GM12878 (cell line): ENCODE measurements around the gene ACER3. TPM values are rescaled to one million over a fixed set of nuclear protein-coding genes. Genes with fewer than 3 reads are reported as not detected.

ENCODE experiments used
- ATAC-seq: fragments of 200-7000 bp; cut with Tn5 transposase; 3 replicates; pipeline ENCODE4 v1.9.1; 2020; ENCODE audit warnings: mild to moderate bottlenecking, moderate library complexity
- BruUV-seq: library from RNA; stranded (reverse); fragments of 400-500 nt; replicated peaks from 2 replicates; lab custom pipeline; 2021; lab: Mats Ljungman, UMichigan
- CTCF ChIA-PET: fragments of 300-600 bp; sonication (Branson Sonifier 250); formaldehyde crosslinking; extraction: SDS; loops from one replicate; lab custom pipeline; 2021; ENCODE audit warnings: inconsistent platforms; lab: Yijun Ruan, JAX
- POLR2A ChIA-PET: fragments of 350-600 bp; formaldehyde crosslinking; extraction: SDS; loops from one replicate; lab custom pipeline; 2021; ENCODE audit warnings: inconsistent platforms; lab: Charles Lee
- RAD21 ChIA-PET: fragments of 300-600 bp; sonication (Branson Sonifier 250); formaldehyde crosslinking; loops from one replicate; lab custom pipeline; 2023; ENCODE audit warnings: antibody characterized with exemption; ENCODE audit not compliant: unreplicated experiment; lab: Charles Lee
- SMC1A ChIA-PET: fragments of 300-600 bp; sonication (Branson Sonifier 250); formaldehyde crosslinking; loops from one replicate; lab custom pipeline; 2023; ENCODE audit not compliant: unreplicated experiment, uncharacterized antibody; lab: Charles Lee
- DNase-seq: peaks from one replicate; pipeline ENCODE4 v3.0.0-alpha.2; 2011; ENCODE audit warnings: low read depth, low spot score
- FAIRE-seq: peaks from 3 replicates; lab custom pipeline; 2011; peaks lifted over from hg19 to GRCh38; lab: Jason Lieb, UNC
- H2AFZ ChIP-seq: 2 replicates; pipeline ENCODE4 v1.6.0; 2011; ENCODE audit warnings: low read depth, low read length, control low read depth; ENCODE audit not compliant: control insufficient read depth
- H3K27ac ChIP-seq: 2 replicates; pipeline ENCODE4 v1.5.1; 2011; ENCODE audit warnings: control low read depth; ENCODE audit not compliant: control insufficient read depth, insufficient read depth
- H3K27me3 ChIP-seq, 2 experiments: replicated peaks in 1 of 2; 2 replicates each; pipeline versions ENCODE4 v1.6.0 to v1.6.1; 2011; ENCODE audit warnings: low read length in 1 of 2; ENCODE audit not compliant: control insufficient read depth in 2 of 2, insufficient read depth in 2 of 2
- H3K36me3 ChIP-seq, 2 experiments: 2 replicates each; pipeline ENCODE4 v1.5.1; 2011; ENCODE audit warnings: low read length in 1 of 2; ENCODE audit not compliant: control insufficient read depth in 2 of 2, insufficient read depth in 2 of 2
- H3K4me1 ChIP-seq: 2 replicates; pipeline ENCODE4 v1.6.1; 2011; ENCODE audit warnings: mild to moderate bottlenecking, low read length, moderate library complexity, mixed read lengths; ENCODE audit not compliant: control insufficient read depth, insufficient read depth
- H3K4me2 ChIP-seq: 2 replicates; pipeline ENCODE4 v1.6.0; 2011; ENCODE audit warnings: control low read depth; ENCODE audit not compliant: control insufficient read depth, insufficient read depth
- H3K4me3 ChIP-seq: fragments of 200-600 bp; sonication (generic); 2 replicates; pipeline ENCODE4 v1.5.1; 2016
- H3K79me2 ChIP-seq: 2 replicates; pipeline ENCODE4 v1.6.0; 2011; ENCODE audit warnings: low read length; ENCODE audit not compliant: control insufficient read depth, insufficient read depth
- H3K9ac ChIP-seq: 2 replicates; pipeline ENCODE4 v1.8.0; 2011; ENCODE audit warnings: low read length, control low read depth, mixed read lengths; ENCODE audit not compliant: control insufficient read depth, insufficient read depth
- H3K9me3 ChIP-seq: replicated peaks from 3 replicates; pipeline ENCODE4 v1.5.1; 2011; ENCODE audit warnings: mild to moderate bottlenecking, low read length; ENCODE audit not compliant: control insufficient read depth, insufficient read depth
- H4K20me1 ChIP-seq: 2 replicates; pipeline ENCODE4 v1.6.0; 2011; ENCODE audit not compliant: control insufficient read depth, insufficient read depth
- BMI1 ChIP-seq: fragments of 450-650 bp; IDR thresholded peaks from 2 replicates; pipeline ENCODE4 v1.6.1; 2016; ENCODE audit warnings: mild to moderate bottlenecking, moderate library complexity, borderline replicate concordance
- CHD1 ChIP-seq: IDR thresholded peaks from 2 replicates; pipeline ENCODE4 v1.6.1; 2012; ENCODE audit warnings: low read depth, low read length, improper control_type of control experiment
- FOS ChIP-seq: IDR thresholded peaks from 3 replicates; pipeline ENCODE4 v1.6.1; 2011; ENCODE audit warnings: borderline replicate concordance; ENCODE audit not compliant: insufficient read length; ENCODE audit errors: extremely low read depth
- IKZF1 ChIP-seq: fragments of 450-650 bp; conservative IDR thresholded peaks from 2 replicates; pipeline ENCODE4 v1.6.1; 2017; ENCODE audit warnings: antibody characterized with exemption, mild to moderate bottlenecking
- LARP7 ChIP-seq: fragments of 450-650 bp; IDR thresholded peaks from 2 replicates; pipeline ENCODE4 v1.6.1; 2017; ENCODE audit warnings: mild to moderate bottlenecking
- RUNX3 ChIP-seq: IDR thresholded peaks from 2 replicates; pipeline ENCODE4 v1.6.1; 2012; ENCODE audit warnings: low read length, inconsistent platforms
- TAF1 ChIP-seq: IDR thresholded peaks from 2 replicates; pipeline ENCODE4 v1.6.1; 2011; ENCODE audit warnings: mild to moderate bottlenecking, low read depth, low read length, borderline replicate concordance
- TBL1XR1 ChIP-seq: IDR thresholded peaks from 2 replicates; pipeline ENCODE4 v1.6.1; 2012; ENCODE audit warnings: low read depth, low read length, improper control_type of control experiment
- ZNF384 ChIP-seq: IDR thresholded peaks from 2 replicates; pipeline ENCODE4 v1.6.1; 2012; ENCODE audit warnings: low read depth, mild to moderate bottlenecking, low read length, improper control_type of control experiment, borderline replicate concordance
- WGBS: methylation state at CpG from one replicate; pipeline ENCODE4 v1.1.6; 2016; ENCODE audit warnings: low lambda C conversion rate; ENCODE audit not compliant: insufficient replicate concordance, insufficient coverage; ENCODE audit errors: missing lambda C conversion rate; 5-methylcytosine and 5-hydroxymethylcytosine counted together
- in situ Hi-C: fragments of 300-500 bp; cut with MboI; formaldehyde crosslinking; loops from 9 replicates; pipeline ENCODE4 v1.14.3; 2018; ENCODE audit warnings: mixed read lengths
- intact Hi-C: fragments of 100-400 bp; cut with micrococcal nuclease; formaldehyde crosslinking; loops from one replicate; pipeline ENCODE4 v1.14.2; 2022; ENCODE audit not compliant: unreplicated experiment
- polyA plus RNA-seq, 11 experiments: library from polyadenylated mRNA; depleted of rRNA in 4 of 11; unstranded in 6 of 11; stranded (reverse) in 5 of 11; fragments of >200 nt; fragmentation: Nextera tagmentation in 4 of 11; fragmentation: Illumina TruSeq in 1 of 11; extraction: Ambion mirVana in 4 of 11; extraction: Trizol in 1 of 11; gene quantifications; 1 replicate in 1 of 11; 2 replicates in 10 of 11; pipeline versions ENCODE4 v1.2.1 to v1.2.3, GENCODE V29; 2011 to 2016; ENCODE audit warnings: inconsistent platforms in 2 of 11, missing spikeins in 2 of 11, low read depth in 1 of 11
- total RNA-seq, 4 experiments: library from RNA; depleted of rRNA in 3 of 4; stranded (reverse); fragments of >200 nt in 3 of 4; fragmentation: Illumina TruSeq in 1 of 4; extraction: Trizol in 1 of 4; gene quantifications; 2 replicates each; pipeline versions ENCODE4 v1.2.1 to v1.2.3, GENCODE V29; 2013 to 2021
- TF ChIP-seq, protein P1 (sequence below): fragments of 450-650 bp; formaldehyde crosslinking; IDR thresholded peaks from 2 replicates; pipeline ENCODE4 v1.5.0; 2022; ENCODE audit warnings: mild to moderate bottlenecking, missing genetic modification characterization

ACER3 gene
- total and polyA plus RNA-seq, 10 of the 15 experiments (the other 5 are each of a cell fraction or from before 2014, with no cell fraction given): 2.8 to 17.4 (median 10.3) TPM

DNA sequence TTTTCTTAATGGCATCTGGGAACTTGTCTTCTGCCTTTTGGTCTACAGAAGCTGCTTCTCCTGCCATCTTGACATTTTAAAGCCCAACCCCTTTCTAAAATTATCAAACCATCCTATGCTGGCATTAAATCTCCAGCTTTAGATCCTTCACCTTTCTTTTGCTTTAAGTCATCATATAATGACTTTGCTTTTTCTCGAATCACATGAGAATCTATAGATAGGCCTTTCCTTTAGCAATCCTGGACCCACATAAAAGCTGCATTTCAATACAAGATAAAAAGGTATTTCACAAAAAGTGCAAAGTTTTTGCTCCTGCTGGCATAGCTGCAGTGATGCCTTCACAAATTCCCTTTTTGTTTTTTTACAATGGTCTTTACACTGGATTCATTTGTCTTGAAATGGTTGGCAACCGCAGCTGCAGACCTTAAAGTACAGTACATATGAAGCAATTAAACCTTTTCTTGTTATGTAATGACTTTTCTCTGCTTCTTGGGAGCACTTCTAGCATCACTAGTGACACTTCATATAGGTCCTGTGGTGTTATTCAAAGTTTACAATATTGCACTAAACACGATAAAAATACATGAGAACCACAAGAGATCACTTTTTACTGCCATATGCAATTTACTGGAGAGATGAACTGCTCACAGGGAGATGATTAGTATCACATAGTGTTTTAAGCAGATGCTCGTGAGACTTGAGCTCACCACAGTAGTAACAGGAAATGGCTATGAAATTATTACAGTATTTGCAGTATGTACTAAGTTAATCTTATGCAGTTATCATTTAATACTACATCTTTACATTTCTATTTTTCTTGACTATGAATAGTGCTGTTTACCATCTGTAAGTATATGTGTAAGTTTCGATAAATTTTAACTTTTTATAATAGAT, 41.6 kb downstream of the ACER3 start (continued):
- TF ChIP-seq, protein P1, sequence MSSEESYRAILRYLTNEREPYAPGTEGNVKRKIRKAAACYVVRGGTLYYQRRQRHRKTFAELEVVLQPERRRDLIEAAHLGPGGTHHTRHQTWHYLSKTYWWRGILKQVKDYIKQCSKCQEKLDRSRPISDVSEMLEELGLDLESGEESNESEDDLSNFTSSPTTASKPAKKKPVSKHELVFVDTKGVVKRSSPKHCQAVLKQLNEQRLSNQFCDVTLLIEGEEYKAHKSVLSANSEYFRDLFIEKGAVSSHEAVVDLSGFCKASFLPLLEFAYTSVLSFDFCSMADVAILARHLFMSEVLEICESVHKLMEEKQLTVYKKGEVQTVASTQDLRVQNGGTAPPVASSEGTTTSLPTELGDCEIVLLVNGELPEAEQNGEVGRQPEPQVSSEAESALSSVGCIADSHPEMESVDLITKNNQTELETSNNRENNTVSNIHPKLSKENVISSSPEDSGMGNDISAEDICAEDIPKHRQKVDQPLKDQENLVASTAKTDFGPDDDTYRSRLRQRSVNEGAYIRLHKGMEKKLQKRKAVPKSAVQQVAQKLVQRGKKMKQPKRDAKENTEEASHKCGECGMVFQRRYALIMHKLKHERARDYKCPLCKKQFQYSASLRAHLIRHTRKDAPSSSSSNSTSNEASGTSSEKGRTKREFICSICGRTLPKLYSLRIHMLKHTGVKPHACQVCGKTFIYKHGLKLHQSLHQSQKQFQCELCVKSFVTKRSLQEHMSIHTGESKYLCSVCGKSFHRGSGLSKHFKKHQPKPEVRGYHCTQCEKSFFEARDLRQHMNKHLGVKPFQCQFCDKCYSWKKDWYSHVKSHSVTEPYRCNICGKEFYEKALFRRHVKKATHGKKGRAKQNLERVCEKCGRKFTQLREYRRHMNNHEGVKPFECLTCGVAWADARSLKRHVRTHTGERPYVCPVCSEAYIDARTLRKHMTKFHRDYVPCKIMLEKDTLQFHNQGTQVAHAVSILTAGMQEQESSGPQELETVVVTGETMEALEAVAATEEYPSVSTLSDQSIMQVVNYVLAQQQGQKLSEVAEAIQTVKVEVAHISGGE (CRISPR knock-in tag): no peak
- TF ChIP-seq TAF1 (no peak), IKZF1 (no peak), BMI1 (no peak), CHD1 (no peak), TBL1XR1 (no peak), FOS (no peak)

DNA sequence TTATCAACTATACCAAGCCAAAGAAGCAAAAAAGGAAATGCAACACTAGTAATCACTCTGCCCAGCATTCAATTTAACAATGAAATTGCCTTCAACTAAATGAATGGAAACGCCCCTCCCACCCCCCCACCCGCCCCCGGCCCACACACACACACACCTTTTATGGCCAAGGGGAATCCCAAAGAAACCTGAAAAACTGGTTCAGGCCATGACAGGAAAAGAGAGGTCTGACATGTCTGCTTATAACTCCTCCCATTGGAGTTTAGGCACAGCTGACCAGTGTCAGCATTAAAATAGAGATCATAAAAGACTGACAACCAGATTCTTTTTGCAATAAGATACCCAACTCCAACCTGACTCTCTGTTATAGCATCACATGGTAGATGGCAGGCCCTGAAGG, 42.6 kb downstream of the ACER3 start:
- RAD21 ChIA-PET: no interaction called here
- WGBS: 100% methylated on average over 2 of the region's 3 CpGs
- H3K9ac ChIP-seq: no peak overlapping the region
- H3K36me3 ChIP-seq: no peaks in the 10 kb centered on the region
- ATAC-seq (no peak), DNase-seq (no peak), FAIRE-seq (no peak)
- no peaks in the 10 kb centered on the region for H3K4me1 ChIP-seq
- SMC1A ChIA-PET: no interaction called here
- H3K4me2 ChIP-seq: no peak overlapping the region
- H3K27me3 ChIP-seq: no peaks in the 10 kb centered on the region
- no peak overlapping the region for H3K27ac ChIP-seq
- in situ Hi-C loops (no loop called here), intact Hi-C loops (no loop called here)
- no peak overlapping the region for H3K4me3 ChIP-seq
- CTCF ChIA-PET: interaction anchor here (1.9 kb wide), 1 partner anchor 15 kb away, joined by 6 read pairs; no protein-coding TSS in a partner anchor
- H2AFZ ChIP-seq: no peak overlapping the region
- no peaks in the 10 kb centered on the region for H3K79me2 ChIP-seq
- BruUV-seq: no TSS peak
- POLR2A ChIA-PET: no interaction called here
- H4K20me1 ChIP-seq: no peaks in the 10 kb centered on the region
- TF ChIP-seq RUNX3 (no peak), LARP7 (no peak), ZNF384 (no peak)
- TF ChIP-seq, all 136 proteins: peak for 0
- no peaks in the 10 kb centered on the region; the same call in 1 of the 3 replicates for H3K9me3 ChIP-seq
